Kidney (tissue), 14 donors: ENCODE data around the gene PCSK5. TPM values are rescaled to one million over a fixed set of nuclear protein-coding genes. Genes with fewer than 3 reads are reported as not detected.
A peak's percentile ranks its signal among the peaks of the same experiment; 100 is the strongest.

ENCODE experiments used
- DNase-seq, 5 donors: peaks; one replicate each; pipeline ENCODE4 v3.0.0-alpha.2; 2013 to 2020
- FAIRE-seq: peaks from 2 replicates; lab custom pipeline; 2012; peaks lifted over from hg19 to GRCh38; lab: Jason Lieb, UNC
- H3K27ac ChIP-seq, 2 donors: one replicate each; pipeline ENCODE4 v1.7.0; 2013; ENCODE audit warnings: low read depth in 2 of 2, low read length in 2 of 2, inconsistent platforms in 1 of 2
- H3K27me3 ChIP-seq: one replicate; pipeline ENCODE4 v1.7.1; 2013; ENCODE audit warnings: low read length, inconsistent platforms; ENCODE audit not compliant: control insufficient read depth, insufficient read depth
- H3K36me3 ChIP-seq, 3 donors: one replicate each; pipeline versions ENCODE4 v1.7.0 to v1.7.1; 2013; ENCODE audit warnings: low read length in 3 of 3, control low read depth in 1 of 3, inconsistent platforms in 1 of 3; ENCODE audit not compliant: insufficient read depth in 3 of 3, control insufficient read depth in 2 of 3
- H3K4me1 ChIP-seq, 3 donors: one replicate each; pipeline versions ENCODE4 v1.7.0 to v1.7.1; 2013; ENCODE audit warnings: low read length in 3 of 3, inconsistent platforms in 1 of 3, low read depth in 1 of 3; ENCODE audit not compliant: control insufficient read depth in 2 of 3, insufficient read depth in 2 of 3
- H3K4me3 ChIP-seq, 3 donors: one replicate each; pipeline versions ENCODE4 v1.7.0 to v1.8.1; 2013; ENCODE audit warnings: low read length in 3 of 3, control low read depth in 1 of 3, inconsistent platforms in 1 of 3
- H3K9ac ChIP-seq, 3 donors: one replicate each; pipeline versions ENCODE4 v1.7.0 to v1.7.1; 2013; ENCODE audit warnings: low read length in 3 of 3, control low read depth in 1 of 3, inconsistent platforms in 1 of 3
- H3K9me3 ChIP-seq, 3 donors: one replicate each; pipeline versions ENCODE4 v1.7.0 to v1.7.1; 2013; ENCODE audit warnings: low read length in 3 of 3, control low read depth in 1 of 3, inconsistent platforms in 1 of 3; ENCODE audit not compliant: control insufficient read depth in 2 of 3, insufficient read depth in 1 of 3
- CTCF ChIP-seq: IDR thresholded peaks from 3 replicates; pipeline ENCODE4 v1.5.1; 2012; ENCODE audit warnings: mild to moderate bottlenecking, moderate library complexity, borderline replicate concordance; ENCODE audit not compliant: insufficient read depth; ENCODE audit errors: extremely low read depth
- intact Hi-C: fragments of 100-400 bp; cut with DNase I; formaldehyde crosslinking; loops from one replicate; pipeline ENCODE4 v1.11.1; 2022
- polyA plus RNA-seq: library from polyadenylated mRNA; stranded (reverse); fragments of 350-450 nt; fragmentation: Illumina TruSeq; extraction: RNeasy Lipid Tissue Mini Kit (QIAGEN cat#74804); gene quantifications from one replicate; pipeline ENCODE4 v1.2.3, GENCODE V29; 2014; ENCODE audit warnings: low read depth, low replicate concordance; ENCODE audit not compliant: insufficient read depth
- total RNA-seq: library from RNA; stranded (reverse); fragmentation: NEBNext Ultra II Directional; extraction: Animal tissue kit (Norgen Biotek cat#: 25700); gene quantifications from one replicate; pipeline ENCODE4 v1.2.1, GENCODE V29; 2021
- donor health status: control.
- donor health status: control.
- donor health status: control.
- donor health status: control.
- donor health status: control.
- donor health status: DM: yes; HTN: yes; CAD: no.
- donor health status: Normal renal cell carcinoma (clear cell type).

Gene PCSK5
- total and polyA plus RNA-seq, 2 donors from 2014 or later: 1.6 to 14.7 TPM

- intact Hi-C loops: no loop called here
- no peak for TF ChIP-seq CTCF
- peaks cover 0 to 7% (median 7%) of the 10 kb centered on the region in 3 donors for H3K4me1 ChIP-seq
- no peak overlapping the region for H3K27ac ChIP-seq
- DNase-seq (no peak), FAIRE-seq (no peak)
- no peaks in the 10 kb centered on the region for H3K27me3 ChIP-seq
- H3K36me3 ChIP-seq: no peaks in the 10 kb centered on the region
- no peaks in the 10 kb centered on the region for H3K9me3 ChIP-seq
- no peak overlapping the region for H3K9ac ChIP-seq
- no peak overlapping the region for H3K4me3 ChIP-seq
These were observed 65.7 kb downstream of the PCSK5 start for GRCh38 chr9:75956161-75956560.

- Histone ChIP-seq H3K9ac (no peak overlapping the region), H3K27me3 (no peaks in the 10 kb centered on the region), H3K4me1 (peaks cover 0 to 7% (median 7%) of the 10 kb centered on the region in 3 donors), H3K9me3 (no peaks in the 10 kb centered on the region), H3K4me3 (no peak overlapping the region), H3K27ac (no peak overlapping the region), H3K36me3 (no peaks in the 10 kb centered on the region)
- FAIRE-seq (no peak), DNase-seq (peak in 1 of 5 donors; percentile 39)
- no peak for TF ChIP-seq CTCF
- intact Hi-C loops: no loop called here
These were observed 66.6 kb downstream of the PCSK5 start for GRCh38 chr9:75957116-75957515.

GRCh38 chr9:75958226-75958625 lies 67.8 kb downstream of the PCSK5 start:
- DNase-seq (peak in 3 of 5 donors; percentile 16 to 73 (median 71)), FAIRE-seq (no peak)
- Histone ChIP-seq H3K4me1 (peaks cover 0 to 7% (median 7%) of the 10 kb centered on the region in 3 donors), H3K36me3 (no peaks in the 10 kb centered on the region), H3K4me3 (no peak overlapping the region), H3K27me3 (no peaks in the 10 kb centered on the region), H3K9me3 (no peaks in the 10 kb centered on the region), H3K9ac (no peak overlapping the region), H3K27ac (no peak overlapping the region)
- no peak for TF ChIP-seq CTCF
- intact Hi-C loops: no loop called here

- no peak for FAIRE-seq
- Histone ChIP-seq H3K9ac (no peak overlapping the region), H3K9me3 (no peaks in the 10 kb centered on the region), H3K4me3 (no peak overlapping the region), H3K36me3 (no peaks in the 10 kb centered on the region), H3K27me3 (no peaks in the 10 kb centered on the region), H3K4me1 (peaks cover 0 to 7% (median 0%) of the 10 kb centered on the region in 3 donors), H3K27ac (no peak overlapping the region)
- no peak for TF ChIP-seq CTCF
- intact Hi-C loops: no loop called here
- DNase-seq: peak in 3 of 5 donors; percentile 45 to 75 (median 68)
These were observed 70.1 kb downstream of the PCSK5 start for GRCh38 chr9:75960551-75960950.
